A673 (cell line): ENCODE measurements around the gene KRT31. TPM values are rescaled to one million over a fixed set of nuclear protein-coding genes. Genes with fewer than 3 reads are reported as not detected.

Experiments
- BruUV-seq: library from RNA; stranded (reverse); fragments of 400-500 nt; replicated peaks from 2 replicates; lab custom pipeline; 2021; lab: Mats Ljungman, UMichigan
- CTCF ChIA-PET: fragments of 300-600 bp; sonication (Branson Sonifier 250); formaldehyde crosslinking; loops from one replicate; lab custom pipeline; 2022; ENCODE audit warnings: antibody characterized with exemption; lab: Charles Lee
- POLR2A ChIA-PET: fragments of 300-600 bp; sonication (Branson Sonifier 250); formaldehyde crosslinking; loops from one replicate; lab custom pipeline; 2022; ENCODE audit warnings: antibody characterized with exemption; ENCODE audit not compliant: low non-redundant PET; lab: Charles Lee
- DNase-seq: peaks from one replicate; pipeline ENCODE4 v3.0.0-alpha.2; 2015; ENCODE audit warnings: low spot score
- H3K27ac ChIP-seq: fragments of 200-600 bp; sonication (generic); 2 replicates; pipeline ENCODE4 v1.5.1; 2016; ENCODE audit warnings: mixed run types, low read depth, mild to moderate bottlenecking, mixed read lengths, antibody characterized with exemption, low read length; ENCODE audit not compliant: poor library complexity, severe bottlenecking
- H3K27me3 ChIP-seq: fragments of 200-600 bp; sonication (generic); replicated peaks from 2 replicates; pipeline ENCODE4 v1.6.1; 2017; ENCODE audit warnings: mixed run types, low read depth, mild to moderate bottlenecking, mixed read lengths, antibody characterized with exemption, low read length; ENCODE audit not compliant: insufficient read depth, poor library complexity
- H3K36me3 ChIP-seq: fragments of 200-600 bp; sonication (generic); 2 replicates; pipeline ENCODE4 v1.6.1; 2016; ENCODE audit warnings: mixed run types, mild to moderate bottlenecking, mixed read lengths, antibody characterized with exemption, low read length; ENCODE audit not compliant: insufficient read depth, poor library complexity, severe bottlenecking
- H3K4me1 ChIP-seq: fragments of 200-600 bp; sonication (generic); 2 replicates; pipeline ENCODE4 v1.6.1; 2017; ENCODE audit warnings: mixed run types, mild to moderate bottlenecking, mixed read lengths, antibody characterized with exemption, low read length; ENCODE audit not compliant: insufficient read depth, poor library complexity, severe bottlenecking
- H3K4me3 ChIP-seq: fragments of 200-600 bp; sonication (generic); 2 replicates; pipeline ENCODE4 v1.5.1; 2016; ENCODE audit warnings: low read depth, mixed run types, mild to moderate bottlenecking, mixed read lengths, low read length; ENCODE audit not compliant: poor library complexity, severe bottlenecking
- H3K9me3 ChIP-seq: fragments of 200-600 bp; sonication (generic); 2 replicates; pipeline ENCODE4 v1.6.1; 2016; ENCODE audit warnings: mixed run types, low read depth, mild to moderate bottlenecking, mixed read lengths, antibody characterized with exemption, low read length; ENCODE audit not compliant: poor library complexity, severe bottlenecking
- EZH2 ChIP-seq: fragments of 200-600 bp; sonication (generic); IDR thresholded peaks from 2 replicates; pipeline ENCODE4 v1.6.1; 2017; ENCODE audit warnings: borderline replicate concordance, low read depth, mild to moderate bottlenecking, mixed read lengths, antibody characterized with exemption, low read length; ENCODE audit not compliant: poor library complexity, severe bottlenecking
- intact Hi-C: fragments of 100-400 bp; cut with micrococcal nuclease; formaldehyde crosslinking; loops from one replicate; pipeline ENCODE4 v1.10.0; 2022; ENCODE audit not compliant: unreplicated experiment
- total RNA-seq: library from RNA; stranded (reverse); gene quantifications from 2 replicates; pipeline ENCODE4 v1.2.3, GENCODE V29; 2021
- TF ChIP-seq, protein P1 (sequence below): fragments of 300-800, 200-600 bp; sonication (generic); conservative IDR thresholded peaks from 2 replicates; pipeline ENCODE4 v1.5.1; 2017; ENCODE audit warnings: low read depth, mild to moderate bottlenecking, antibody characterized with exemption, low read length, moderate library complexity, mixed read lengths

KRT31 gene
- total RNA-seq, 1 experiment from 2014 or later, result not detected

DNA sequence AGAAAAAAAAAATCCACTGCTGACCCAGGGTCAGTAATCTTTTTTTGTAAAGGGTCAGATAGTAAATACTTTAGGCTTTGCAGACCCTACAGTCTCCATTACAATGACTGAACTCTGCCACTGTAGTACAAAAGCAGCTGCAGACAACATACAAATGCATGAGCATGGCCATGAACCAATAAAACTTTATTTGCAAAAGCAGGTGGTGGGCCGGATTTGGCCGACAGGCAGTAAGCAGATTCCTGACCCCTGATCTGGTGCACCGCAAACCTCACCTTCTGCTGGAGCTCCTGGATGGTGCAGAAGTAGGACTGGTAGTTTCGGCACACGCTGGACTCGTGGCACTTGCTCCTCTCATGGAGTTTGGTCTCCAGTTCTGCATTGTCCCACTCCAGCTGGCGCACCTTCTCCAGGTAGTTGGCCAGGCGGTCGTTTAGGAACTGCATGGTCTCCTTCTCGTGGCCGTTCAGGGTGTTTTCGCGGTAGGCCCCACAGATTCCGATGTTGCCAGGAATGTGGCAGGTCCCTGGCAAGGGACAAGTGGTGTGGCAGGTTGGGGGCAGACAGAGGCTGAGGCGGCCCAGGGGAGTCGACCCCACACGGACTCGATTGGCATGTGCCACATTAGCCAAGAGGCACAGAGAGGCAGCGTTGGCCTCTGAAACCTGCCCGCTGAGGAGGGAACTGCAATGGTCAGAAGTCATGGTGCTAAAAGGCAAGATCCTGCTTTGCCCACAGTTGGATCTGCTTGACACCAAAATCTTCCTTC is 13.8 kb upstream of the KRT31 start:
- H3K4me1 ChIP-seq, result no peaks in the 10 kb centered on the region
- BruUV-seq, result no TSS peak
- TF ChIP-seq, protein P1, sequence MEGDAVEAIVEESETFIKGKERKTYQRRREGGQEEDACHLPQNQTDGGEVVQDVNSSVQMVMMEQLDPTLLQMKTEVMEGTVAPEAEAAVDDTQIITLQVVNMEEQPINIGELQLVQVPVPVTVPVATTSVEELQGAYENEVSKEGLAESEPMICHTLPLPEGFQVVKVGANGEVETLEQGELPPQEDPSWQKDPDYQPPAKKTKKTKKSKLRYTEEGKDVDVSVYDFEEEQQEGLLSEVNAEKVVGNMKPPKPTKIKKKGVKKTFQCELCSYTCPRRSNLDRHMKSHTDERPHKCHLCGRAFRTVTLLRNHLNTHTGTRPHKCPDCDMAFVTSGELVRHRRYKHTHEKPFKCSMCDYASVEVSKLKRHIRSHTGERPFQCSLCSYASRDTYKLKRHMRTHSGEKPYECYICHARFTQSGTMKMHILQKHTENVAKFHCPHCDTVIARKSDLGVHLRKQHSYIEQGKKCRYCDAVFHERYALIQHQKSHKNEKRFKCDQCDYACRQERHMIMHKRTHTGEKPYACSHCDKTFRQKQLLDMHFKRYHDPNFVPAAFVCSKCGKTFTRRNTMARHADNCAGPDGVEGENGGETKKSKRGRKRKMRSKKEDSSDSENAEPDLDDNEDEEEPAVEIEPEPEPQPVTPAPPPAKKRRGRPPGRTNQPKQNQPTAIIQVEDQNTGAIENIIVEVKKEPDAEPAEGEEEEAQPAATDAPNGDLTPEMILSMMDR, result no peak
- TF ChIP-seq EZH2, result no peak
- H3K36me3 ChIP-seq, result no peaks in the 10 kb centered on the region
- H3K27me3 ChIP-seq, result no peaks in the 10 kb centered on the region
- CTCF ChIA-PET, result no interaction called here
- intact Hi-C loops, result no loop called here
- H3K27ac ChIP-seq, result no peak overlapping the region
- POLR2A ChIA-PET, result no interaction called here
- no peak overlapping the region for H3K4me3 ChIP-seq
- no peaks in the 10 kb centered on the region for H3K9me3 ChIP-seq
- no peak for DNase-seq

DNA sequence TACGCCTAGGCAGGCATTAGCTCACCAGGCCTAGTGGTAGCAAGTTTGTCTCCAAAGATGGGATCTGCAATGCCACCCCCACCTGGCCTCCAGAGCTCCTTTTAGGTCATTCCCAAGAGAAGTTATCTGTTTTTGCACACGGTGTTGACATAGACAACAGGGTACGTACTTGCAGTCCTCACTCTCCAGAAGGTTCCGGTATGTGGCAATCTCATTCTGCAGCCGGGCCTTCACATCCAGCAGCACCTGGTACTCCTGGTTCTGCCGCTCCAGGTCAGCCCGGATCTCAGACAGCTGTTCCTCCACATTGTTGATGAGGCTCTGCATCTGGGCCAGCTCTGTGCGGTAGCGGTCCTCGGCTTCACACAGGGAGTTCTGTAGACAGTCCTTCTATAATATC is 9.8 kb upstream of the KRT31 start:
- H3K27ac ChIP-seq, result no peak overlapping the region
- H3K4me1 ChIP-seq, result no peaks in the 10 kb centered on the region
- H3K36me3 ChIP-seq, result no peaks in the 10 kb centered on the region
- TF ChIP-seq EZH2, result no peak
- TF ChIP-seq, protein P1, result no peak
- H3K4me3 ChIP-seq, result no peak overlapping the region
- no TSS peak for BruUV-seq
- DNase-seq, result no peak
- no peaks in the 10 kb centered on the region for H3K9me3 ChIP-seq
- POLR2A ChIA-PET, result no interaction called here
- H3K27me3 ChIP-seq, result no peaks in the 10 kb centered on the region
- intact Hi-C loops, result no loop called here
- CTCF ChIA-PET, result no interaction called here

DNA sequence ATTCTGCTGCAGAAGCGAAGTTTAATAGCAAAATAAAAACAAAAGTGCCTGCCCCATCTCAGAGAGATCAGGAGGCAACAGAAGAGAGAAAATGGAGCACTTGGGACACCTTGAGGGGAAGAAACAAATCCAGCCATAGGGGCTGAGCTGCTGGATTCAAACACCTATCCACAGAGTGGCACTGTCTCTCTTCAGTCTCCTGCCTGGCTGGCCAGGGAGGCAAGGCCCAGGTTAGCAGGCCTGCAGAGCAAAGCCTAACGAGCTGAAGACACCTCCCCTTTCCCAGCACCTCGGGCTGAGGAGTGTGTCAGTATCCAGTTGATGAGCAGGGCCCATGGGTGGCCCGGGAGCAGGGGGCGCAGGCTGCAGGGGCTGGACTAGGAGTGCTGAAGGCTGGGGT is 8.8 kb upstream of the KRT31 start:
- H3K27ac ChIP-seq, result no peak overlapping the region
- POLR2A ChIA-PET, result no interaction called here
- TF ChIP-seq EZH2, result no peak
- TF ChIP-seq, protein P1, result no peak
- H3K4me3 ChIP-seq, result no peak overlapping the region
- no peaks in the 10 kb centered on the region for H3K4me1 ChIP-seq
- BruUV-seq, result no TSS peak
- no peaks in the 10 kb centered on the region for H3K27me3 ChIP-seq
- intact Hi-C loops, result no loop called here
- no peaks in the 10 kb centered on the region for H3K36me3 ChIP-seq
- CTCF ChIA-PET, result interaction anchor here (0.5 kb wide), 1 partner anchor 257 kb away, joined by 3 read pairs; no protein-coding TSS in a partner anchor
- no peaks in the 10 kb centered on the region for H3K9me3 ChIP-seq
- DNase-seq, result no peak
